Measurements from ENCODE around the gene ACTMAP.

ACTMAP gene

GRCh38 chr19:40717880-40718773 lies 32.1 kb downstream of the ACTMAP start:
- no peak for DNase-seq

- DNase-seq, result no peak
These were observed 32.9 kb downstream of the ACTMAP start for GRCh38 chr19:40717325-40717879.

- DNase-seq, result peak; percentile 99
These were observed 33.6 kb downstream of the ACTMAP start, which contains the start of the genes COQ8B and ITPKC for GRCh38 chr19:40716482-40717324. Gene COQ8B, minus strand, starts transcription at chr19:40716886. Its CDS starts 2,254 bp downstream, at chr19:40714632. Gene ITPKC, plus strand, starts transcription at chr19:40717112. Its CDS starts 24 bp downstream, at chr19:40717136.

DNA sequence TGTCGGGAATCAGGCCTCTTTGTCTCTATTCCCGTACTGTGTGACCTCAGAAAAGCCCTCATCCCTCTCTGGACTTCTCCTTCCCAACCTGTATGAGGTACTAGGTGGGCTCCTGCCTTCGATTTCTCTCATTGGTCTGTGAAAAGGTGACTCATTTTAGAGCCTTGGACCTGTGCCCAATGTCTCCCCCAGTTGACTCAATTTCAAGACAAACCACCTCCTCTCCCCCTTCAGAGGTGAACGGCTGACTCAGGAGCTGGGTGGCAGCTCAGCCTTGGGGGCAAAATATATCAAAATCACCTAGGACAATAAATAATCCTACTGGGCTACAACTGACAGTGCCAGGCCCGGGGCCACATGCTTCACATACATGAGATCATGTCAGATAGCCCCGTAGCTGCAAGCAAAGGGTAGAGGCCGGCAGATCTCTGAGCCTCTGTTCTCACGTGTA lies 34.2 kb downstream of the ACTMAP start:
- no peak for DNase-seq

GRCh38 chr19:40714441-40715299 lies 35.6 kb downstream of the ACTMAP start:
- peak; percentile 92 for DNase-seq

- DNase-seq, result no peak
These were observed 36.3 kb downstream of the ACTMAP start for GRCh38 chr19:40713939-40714338.

GRCh38 chr19:40709817-40710216 lies 40.5 kb downstream of the ACTMAP start:
- DNase-seq, result no peak

- no peak for DNase-seq
These were observed 42.7 kb downstream of the ACTMAP start for GRCh38 chr19:40707615-40708014.

- no peak for DNase-seq
These were observed 44.2 kb downstream of the ACTMAP start for GRCh38 chr19:40705950-40706619.

DNA sequence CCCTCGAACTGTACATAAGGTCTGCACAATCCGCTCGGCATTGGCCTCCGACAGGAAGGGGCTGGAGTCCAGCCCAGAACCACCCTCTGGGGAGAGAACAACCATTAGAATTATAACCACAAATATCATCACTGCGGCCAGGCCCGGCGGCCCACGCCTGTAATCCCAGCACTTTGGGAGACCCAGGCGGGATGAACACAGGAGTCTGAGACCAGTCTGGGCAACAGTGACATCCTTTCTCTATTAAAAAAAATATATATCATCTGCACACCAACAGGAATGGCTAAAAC lies 45.0 kb downstream of the ACTMAP start:
- DNase-seq, result no peak

DNA sequence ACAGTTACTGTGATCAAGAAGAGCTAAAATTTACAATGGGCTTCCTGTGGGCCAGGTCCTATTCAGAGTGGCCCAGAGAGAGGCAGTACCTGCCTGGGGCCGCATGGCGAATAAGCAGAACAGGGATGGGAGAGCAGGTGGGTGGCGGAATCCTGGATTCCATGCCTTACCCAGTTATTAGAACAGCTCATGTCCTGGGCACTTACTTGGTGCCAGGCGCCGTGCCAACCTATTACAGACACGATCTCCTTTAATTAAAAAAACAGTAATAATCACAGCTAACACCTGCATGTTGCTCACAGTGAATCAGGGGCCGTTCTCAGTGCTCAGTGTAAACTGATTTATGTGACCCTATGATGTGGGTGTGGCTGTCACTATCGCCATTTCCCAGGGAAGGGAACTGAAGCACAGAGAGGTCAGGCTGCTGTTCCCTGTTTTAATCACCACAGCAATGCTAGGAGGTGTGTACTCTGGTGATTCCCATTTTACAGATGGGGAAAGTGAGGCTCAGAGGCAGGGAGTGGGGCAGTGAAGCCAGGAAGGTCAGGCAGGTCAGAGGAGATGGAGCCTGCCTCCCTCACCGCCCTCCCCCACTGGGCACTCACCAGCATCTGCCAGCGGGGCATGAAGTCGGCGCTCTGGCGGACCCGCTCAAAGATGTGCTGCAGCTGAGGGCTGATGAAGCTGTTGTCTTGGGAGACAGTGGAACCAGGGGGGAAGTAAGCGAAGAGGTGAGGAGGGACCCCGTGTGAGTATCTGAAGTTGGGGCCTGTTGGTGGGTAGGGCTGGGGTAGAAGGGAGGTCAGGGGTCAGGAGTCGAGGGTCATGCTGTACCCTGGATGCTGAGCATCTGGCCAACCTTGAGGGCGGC lies 45.6 kb downstream of the ACTMAP start:
- DNase-seq, result no peak

DNA sequence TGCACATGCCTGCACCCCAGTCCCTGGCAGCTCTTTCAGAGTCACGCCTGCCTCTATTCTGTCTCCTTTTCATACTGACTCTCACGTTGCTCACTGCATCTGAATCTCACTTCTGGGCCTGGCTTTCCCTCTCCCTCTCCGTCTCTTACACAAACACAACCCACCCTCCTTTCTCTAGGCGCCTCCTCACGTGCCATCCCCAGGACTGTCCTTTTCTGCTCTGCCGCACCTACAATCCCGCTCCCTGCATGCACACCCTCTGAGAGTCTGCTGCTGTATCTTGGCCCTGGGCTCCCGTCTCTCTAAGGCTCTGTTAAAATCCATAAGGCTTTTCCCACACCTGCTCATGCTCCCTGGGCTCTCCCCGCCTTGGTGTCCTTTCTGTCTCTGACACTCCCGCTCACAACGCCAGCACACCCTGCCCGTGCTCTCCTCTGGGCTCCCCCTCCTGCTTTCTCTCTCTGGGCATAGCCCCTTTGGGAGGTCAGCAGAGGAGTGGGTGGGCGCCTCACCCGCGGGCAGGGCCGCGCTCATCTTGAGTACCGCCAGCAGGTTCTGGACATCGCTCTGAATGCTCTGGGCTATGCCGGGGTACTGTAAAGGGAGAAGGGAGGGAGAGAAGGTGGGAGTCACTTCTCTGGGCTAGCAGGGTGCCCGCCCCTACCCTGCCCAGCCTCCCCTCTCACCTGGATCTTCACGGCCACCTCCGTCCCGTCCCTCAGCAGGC lies 47.1 kb downstream of the ACTMAP start:
- no peak for DNase-seq

DNA sequence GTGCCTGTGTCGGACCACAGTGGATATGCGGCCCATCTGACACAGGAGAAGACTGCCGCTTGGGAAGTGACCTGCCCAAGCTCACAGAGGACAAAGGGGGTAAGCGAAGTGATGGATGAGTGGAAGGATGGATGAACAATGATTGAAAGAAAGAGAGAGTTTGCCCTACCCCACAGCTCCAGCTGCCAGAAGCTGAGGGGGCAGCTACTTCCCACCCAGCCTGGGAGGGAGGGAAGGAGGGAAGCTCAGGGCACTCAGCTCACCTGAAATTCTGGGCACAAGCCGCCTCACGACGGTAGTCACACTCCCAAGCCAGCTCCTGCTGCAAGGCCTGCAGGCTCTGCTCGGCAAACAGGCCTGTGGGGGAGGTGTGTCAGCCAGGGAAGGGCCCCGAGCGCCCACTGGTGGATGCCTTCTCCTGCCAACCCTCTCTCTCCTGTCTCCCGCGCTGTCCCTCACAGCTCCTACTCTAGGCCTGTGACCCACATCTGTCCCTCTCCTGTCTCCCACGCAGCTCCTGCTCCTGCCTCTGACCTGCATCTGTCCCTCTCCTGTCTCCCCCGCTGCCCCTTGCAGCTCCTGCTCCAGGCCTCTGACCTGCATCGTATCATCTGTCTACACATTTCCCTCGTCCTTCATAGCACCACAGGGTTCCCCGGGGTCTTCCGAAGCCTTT lies 47.8 kb downstream of the ACTMAP start:
- DNase-seq, result no peak

DNA sequence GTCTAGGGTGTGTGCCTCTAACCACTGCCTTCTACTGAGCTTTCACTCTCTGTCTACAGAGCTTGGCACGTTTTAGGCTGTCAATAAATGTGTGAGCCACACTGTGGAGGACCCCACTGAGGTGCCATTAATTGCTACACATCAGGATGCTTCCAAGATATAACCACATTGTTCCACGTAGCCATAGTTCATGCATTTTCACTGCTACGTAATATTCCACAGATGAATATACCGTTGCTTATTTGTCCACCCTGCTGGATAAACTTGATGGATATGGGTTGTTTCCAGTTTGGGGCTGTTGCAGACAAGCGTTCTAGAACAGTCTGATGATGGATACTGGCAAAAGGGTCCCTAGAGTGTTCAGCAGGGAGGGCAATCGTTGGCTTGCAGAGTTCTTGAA lies 48.5 kb downstream of the ACTMAP start:
- DNase-seq, result no peak

GRCh38 chr19:40700083-40700482 lies 50.2 kb downstream of the ACTMAP start:
- DNase-seq, result no peak

DNA sequence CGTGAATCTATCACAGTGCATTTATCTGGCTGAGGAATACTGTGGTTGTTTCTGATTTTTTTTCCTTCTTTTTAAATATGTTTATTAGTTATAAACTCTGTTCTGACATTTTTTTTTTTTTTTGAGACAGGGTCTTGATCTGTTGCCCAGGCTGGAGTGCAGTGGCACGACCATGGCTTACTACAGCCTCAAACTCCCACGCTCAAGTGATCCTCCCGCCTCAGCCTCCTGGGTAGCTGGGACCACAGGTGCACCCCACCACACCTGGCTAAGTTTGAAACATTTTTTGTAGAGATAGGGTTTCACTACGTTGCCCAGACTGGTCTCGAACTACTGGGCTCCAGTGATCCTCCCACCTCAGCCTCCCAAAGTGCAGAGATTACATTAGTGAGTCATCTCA lies 53.3 kb downstream of the ACTMAP start:
- DNase-seq, result no peak

DNA sequence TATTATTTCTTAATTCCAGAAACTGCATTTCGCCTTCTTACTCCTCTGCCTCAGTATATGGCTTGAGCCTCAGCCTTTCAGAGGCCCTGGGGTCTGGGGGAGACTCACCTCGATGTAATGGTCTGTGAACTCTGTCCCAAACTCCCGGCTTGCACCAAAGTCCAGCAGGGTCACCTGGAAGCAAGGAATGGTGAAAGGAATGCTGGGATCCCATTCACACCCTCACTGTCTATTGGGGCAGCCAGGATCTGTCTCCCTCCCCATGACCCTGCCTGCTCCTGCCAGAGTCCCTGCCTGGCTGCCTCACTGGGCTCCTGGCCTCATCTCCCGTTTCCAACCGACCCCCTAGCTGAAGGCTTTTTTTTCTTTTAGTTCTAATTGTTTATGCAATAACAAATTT lies 54.4 kb downstream of the ACTMAP start:
- DNase-seq, result no peak

DNA sequence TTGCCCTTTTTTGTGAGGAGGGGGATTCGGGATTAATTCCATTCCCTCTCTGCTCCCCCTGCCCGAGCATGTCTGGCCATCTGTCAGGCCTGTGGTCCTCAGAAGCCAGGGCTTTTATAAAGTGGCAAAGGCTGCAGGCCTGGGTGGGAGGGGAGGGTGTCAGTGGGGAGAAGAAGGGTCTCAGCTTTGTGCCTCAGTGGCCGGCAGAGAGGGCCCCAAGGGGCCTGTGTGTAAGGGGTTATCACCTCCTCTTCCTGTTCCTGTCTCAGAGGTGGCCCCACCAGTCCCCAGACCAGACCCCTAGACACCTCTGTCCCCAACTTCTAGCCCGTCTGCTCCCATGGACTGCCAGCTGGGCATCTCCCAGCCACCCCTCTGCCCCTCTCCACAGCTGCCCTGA lies 56.4 kb downstream of the ACTMAP start:
- no peak for DNase-seq

GRCh38 chr19:40693150-40693788 lies 57.0 kb downstream of the ACTMAP start:
- no peak for DNase-seq

Measured in suppressor macrophage treated with lipopolysaccharide for 4 hours (primary cell).